ENCODE results near the gene COPG1. TPM values are rescaled to one million over a fixed set of nuclear protein-coding genes. Genes with fewer than 3 reads are reported as not detected.
"Not testable (repeated sequence)": the region's sequence is repeated elsewhere in the genome, so short reads cannot be mapped to it uniquely, and the experiment has no call there.

The COPG1 gene
- polyA plus RNA-seq, 6 donors from 2014 or later = 48.6 to 95.6 (median 60.9) TPM

DNA sequence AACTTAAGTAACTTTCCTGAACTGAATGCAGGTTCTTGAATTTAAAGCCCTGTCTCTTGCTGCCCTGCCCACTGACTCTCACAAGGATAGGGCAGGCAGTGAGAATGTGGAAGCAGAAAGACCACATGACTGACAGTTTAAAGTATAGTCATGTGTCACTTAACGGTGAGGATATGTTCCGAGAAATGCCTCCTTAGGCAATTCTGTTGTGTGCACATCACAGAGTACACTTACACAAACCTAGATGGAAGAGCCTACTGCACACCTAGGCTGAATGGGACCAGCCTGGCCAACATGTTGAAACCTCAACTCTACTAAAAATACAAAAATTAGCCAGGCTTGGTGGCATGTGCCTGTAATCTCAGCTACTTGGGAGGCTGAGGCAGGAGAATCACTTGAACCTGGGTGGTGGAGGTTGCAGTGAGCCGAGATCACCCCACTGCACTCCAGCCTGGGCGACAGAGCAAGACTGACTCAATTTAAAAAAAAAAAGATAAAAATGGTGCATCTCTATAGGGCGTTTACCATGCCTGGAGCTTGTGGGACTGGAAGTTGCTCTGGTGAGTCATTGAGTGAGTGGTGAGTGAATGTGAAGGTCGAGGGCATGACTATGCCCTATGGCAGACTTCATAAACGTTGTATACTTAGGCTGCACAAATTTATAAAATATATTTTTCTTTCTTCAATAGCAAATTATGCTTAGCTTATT lies 18.9 kb upstream of the COPG1 start:
- H3K4me3 Mint-ChIP-seq = no peak overlapping the region
- H3K9me3 Mint-ChIP-seq = peaks cover 0 to 2% (median 0%) of the 10 kb centered on the region in 7 donors
- no peaks in the 10 kb centered on the region for H3K36me3 Mint-ChIP-seq
- no peaks in the 10 kb centered on the region for H3K27me3 Mint-ChIP-seq
- peak overlapping the region in 5 of 6 donors; percentile 38 to 88 (median 72) for H3K27ac Mint-ChIP-seq
- DNase-seq = no peak
- ATAC-seq (ENCODE audit: low read depth in 2 of 2) = no peak
- peaks cover 36 to 63% (median 57%) of the 10 kb centered on the region in 3 donors for H3K4me1 Mint-ChIP-seq

DNA sequence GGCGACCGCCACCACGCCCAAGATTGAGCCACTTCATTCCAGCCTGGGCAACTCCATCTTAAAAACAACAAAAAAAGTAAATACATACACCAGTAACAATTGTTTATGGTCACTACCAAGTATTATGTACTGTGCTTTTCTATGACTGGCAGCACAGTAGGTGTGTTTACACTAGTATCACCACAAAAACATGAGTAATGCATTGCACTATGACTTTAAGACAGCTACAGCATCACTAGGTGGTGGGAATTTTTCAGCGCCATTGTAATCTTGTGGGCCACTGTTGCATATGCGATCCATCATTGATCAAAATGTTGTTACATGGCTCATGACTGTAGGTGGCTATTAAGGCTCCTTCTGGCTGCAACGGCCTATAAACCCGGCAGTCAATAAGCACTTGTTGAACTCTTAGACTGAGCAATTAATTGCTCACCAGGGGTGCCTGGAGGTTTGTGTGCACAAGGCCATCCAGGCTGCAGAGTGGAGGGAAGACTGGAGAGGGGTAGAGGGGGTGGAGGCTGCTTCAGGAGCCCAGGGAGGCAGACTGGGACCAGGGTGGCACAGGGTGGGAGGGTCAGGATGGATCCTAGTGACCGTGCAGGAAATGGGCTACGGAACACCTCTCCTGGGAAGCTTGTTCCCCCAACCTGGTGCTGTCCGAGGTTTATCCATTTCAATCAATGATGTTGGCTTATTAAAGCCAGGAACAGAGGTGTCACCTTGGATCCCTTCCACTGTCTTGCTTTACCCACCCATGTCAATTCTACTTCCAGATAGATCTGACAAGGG lies 17.9 kb upstream of the COPG1 start:
- H3K9me3 Mint-ChIP-seq = peaks cover 0 to 2% (median 0%) of the 10 kb centered on the region in 7 donors
- no peaks in the 10 kb centered on the region for H3K27me3 Mint-ChIP-seq
- H3K36me3 Mint-ChIP-seq = no peaks in the 10 kb centered on the region
- DNase-seq (no peak), ATAC-seq (ENCODE audit: low read depth in 2 of 2) (no peak)
- H3K4me1 Mint-ChIP-seq = peaks cover 36 to 66% (median 60%) of the 10 kb centered on the region in 3 donors
- H3K27ac Mint-ChIP-seq = peak overlapping the region; percentile 71 to 98 (median 86)
- no peak overlapping the region for H3K4me3 Mint-ChIP-seq

- ATAC-seq (ENCODE audit: low read depth in 2 of 2) = peak; percentile 95
- H3K27me3 Mint-ChIP-seq = no peaks in the 10 kb centered on the region
- peak; percentile 93 for DNase-seq
- H3K9me3 Mint-ChIP-seq = peaks cover 0 to 2% (median 0%) of the 10 kb centered on the region in 7 donors
- peaks cover 26 to 52% (median 48%) of the 10 kb centered on the region in 3 donors for H3K4me1 Mint-ChIP-seq
- peak overlapping the region; percentile 16 to 86 (median 61) for H3K4me3 Mint-ChIP-seq
- H3K27ac Mint-ChIP-seq = peak overlapping the region; percentile 94 to 99 (median 96)
- H3K36me3 Mint-ChIP-seq = no peaks in the 10 kb centered on the region
Measured at GRCh38 chr3:129233538-129233937, 15.9 kb upstream of the COPG1 start.

DNA sequence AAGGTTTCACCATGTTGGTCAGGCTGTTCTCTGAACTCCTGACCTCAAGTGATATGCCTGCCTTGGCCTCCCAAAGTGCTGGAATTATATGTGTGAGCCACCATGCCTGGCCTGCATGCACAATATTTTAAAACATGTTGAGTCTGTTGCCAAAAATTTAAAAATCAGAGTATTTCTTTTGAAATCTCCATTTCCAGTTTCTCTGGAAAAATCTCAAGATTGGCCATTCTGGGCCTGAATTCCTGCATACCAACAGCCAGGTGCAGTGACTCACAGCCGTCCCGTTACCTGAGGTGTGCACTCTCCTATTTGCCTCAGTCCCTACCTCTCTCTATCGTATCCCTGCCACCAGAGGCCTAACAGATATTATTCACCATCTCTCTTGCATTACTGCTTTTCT lies 15.0 kb upstream of the COPG1 start:
- ATAC-seq (ENCODE audit: low read depth in 2 of 2) (no peak), DNase-seq (no peak)
- Mint-ChIP-seq H3K27me3 (no peaks in the 10 kb centered on the region), H3K9me3 (peaks cover 0 to 2% (median 0%) of the 10 kb centered on the region in 7 donors), H3K36me3 (no peaks in the 10 kb centered on the region), H3K27ac (peak overlapping the region in 5 of 6 donors; percentile 53 to 98 (median 94)), H3K4me1 (peaks cover 25 to 51% (median 46%) of the 10 kb centered on the region in 3 donors), H3K4me3 (peak overlapping the region in 5 of 8 donors; percentile 15 to 53 (median 36))

DNA sequence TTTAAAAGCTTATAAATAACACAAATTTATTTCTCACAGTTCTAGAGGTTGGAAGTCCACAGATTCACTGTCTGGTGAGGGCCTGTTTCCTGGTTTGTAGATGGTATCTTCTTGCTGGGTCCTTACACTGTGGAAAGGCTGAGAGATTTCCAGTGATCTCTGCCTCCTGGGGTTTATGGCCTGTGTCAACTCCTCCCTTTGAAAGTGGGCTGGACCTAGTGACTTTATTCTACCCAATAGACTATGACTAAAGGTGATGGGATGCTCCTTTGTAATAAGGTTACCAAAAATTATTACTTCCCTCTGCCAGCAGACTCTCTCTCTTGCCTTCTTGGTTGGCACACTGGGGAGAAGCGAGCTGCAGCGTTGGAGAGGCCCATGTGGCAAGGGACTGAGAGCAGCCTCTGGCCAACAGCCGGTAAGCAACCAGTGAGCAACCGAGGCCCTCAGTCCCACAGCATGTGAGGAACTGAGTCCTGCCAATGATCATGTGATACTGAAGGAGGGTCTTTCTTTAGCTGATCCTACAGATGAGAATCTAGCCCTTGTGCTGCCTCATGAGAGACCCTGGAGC lies 14.0 kb upstream of the COPG1 start:
- DNase-seq = no peak
- ATAC-seq (ENCODE audit: low read depth in 2 of 2) = no peak
- Mint-ChIP-seq H3K9me3 (peaks cover 0 to 2% (median 0%) of the 10 kb centered on the region in 7 donors), H3K4me1 (peaks cover 29 to 51% (median 42%) of the 10 kb centered on the region in 3 donors), H3K36me3 (no peaks in the 10 kb centered on the region), H3K4me3 (no peak overlapping the region), H3K27ac (peak overlapping the region in 5 of 6 donors; percentile 53 to 98 (median 91)), H3K27me3 (no peaks in the 10 kb centered on the region)

GRCh38 chr3:129238945-129239705 lies 10.3 kb upstream of the COPG1 start:
- Mint-ChIP-seq H3K27ac (peak overlapping the region in 2 of 6 donors; percentile 60 to 69), H3K36me3 (no peaks in the 10 kb centered on the region)
- peak; percentile 66 to 70 for ATAC-seq (ENCODE audit: low read depth in 2 of 2)

DNA sequence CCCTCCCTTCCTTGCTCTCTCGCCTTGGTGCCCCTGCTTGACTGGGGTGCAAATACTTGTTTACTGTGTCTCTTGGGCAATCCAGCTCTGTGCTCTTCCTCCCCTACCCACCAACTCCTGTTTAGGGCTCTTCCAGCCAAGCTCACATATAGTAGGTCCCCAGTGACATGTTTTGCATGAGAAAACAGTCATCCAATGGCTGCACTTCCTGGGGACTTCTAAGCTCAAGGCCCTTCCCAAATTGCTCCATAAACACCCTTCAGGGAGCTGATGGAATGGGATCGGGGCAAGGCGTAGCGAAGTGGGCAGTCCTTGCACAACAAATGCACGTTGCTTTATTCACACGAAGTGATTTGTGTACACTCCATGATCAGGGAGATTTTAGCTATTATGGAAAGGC lies 9.4 kb upstream of the COPG1 start:
- H3K4me1 Mint-ChIP-seq = peaks cover 11 to 21% (median 17%) of the 10 kb centered on the region in 3 donors
- no peak for DNase-seq
- ATAC-seq (ENCODE audit: low read depth in 2 of 2) = no peak
- peak overlapping the region in 1 of 8 donors; percentile 42 for H3K4me3 Mint-ChIP-seq
- no peaks in the 10 kb centered on the region for H3K36me3 Mint-ChIP-seq
- H3K27ac Mint-ChIP-seq = no peak overlapping the region
- no peaks in the 10 kb centered on the region for H3K9me3 Mint-ChIP-seq
- H3K27me3 Mint-ChIP-seq = no peaks in the 10 kb centered on the region

More at GRCh38 chr3:129238945-129239705, 10.3 kb upstream of the COPG1 start:
- peak overlapping the region in 2 of 8 donors; percentile 49 to 60 for H3K4me3 Mint-ChIP-seq
- peak; percentile 21 for DNase-seq
- H3K9me3 Mint-ChIP-seq = no peaks in the 10 kb centered on the region
- H3K27me3 Mint-ChIP-seq = no peaks in the 10 kb centered on the region
- H3K4me1 Mint-ChIP-seq = peaks cover 17 to 25% (median 25%) of the 10 kb centered on the region in 3 donors

GRCh38 chr3:129240436-129240835 lies 9.0 kb upstream of the COPG1 start:
- H3K4me1 Mint-ChIP-seq = peaks cover 10 to 18% (median 14%) of the 10 kb centered on the region in 3 donors
- no peak overlapping the region for H3K27ac Mint-ChIP-seq
- no peak for ATAC-seq (ENCODE audit: low read depth in 2 of 2)

DNA sequence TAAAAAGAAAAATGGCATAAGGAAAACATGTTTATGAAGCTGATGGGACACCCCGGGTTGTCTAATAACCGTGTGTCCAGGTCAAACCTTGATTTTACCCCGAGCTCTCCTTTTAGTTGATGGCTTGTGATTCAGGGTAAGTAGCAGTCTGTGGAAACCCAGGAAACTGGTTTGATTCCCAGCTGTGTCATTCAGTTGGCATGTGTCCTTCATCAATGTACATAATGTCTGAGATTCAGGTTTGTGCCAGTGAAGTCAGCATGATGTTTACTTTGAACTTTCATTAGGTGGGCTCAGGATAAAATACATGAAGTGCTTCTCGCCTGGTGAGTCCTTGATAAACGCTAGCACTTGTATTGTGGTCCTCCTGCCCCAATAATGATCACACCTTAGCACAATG lies 4.3 kb upstream of the COPG1 start:
- Mint-ChIP-seq H3K36me3 (no peaks in the 10 kb centered on the region), H3K9me3 (no peaks in the 10 kb centered on the region), H3K4me3 (no peak overlapping the region), H3K4me1 (peaks cover 14 to 29% (median 29%) of the 10 kb centered on the region in 3 donors), H3K27ac (peak overlapping the region in 1 of 6 donors; percentile 5), H3K27me3 (no peaks in the 10 kb centered on the region)
- DNase-seq (no peak), ATAC-seq (ENCODE audit: low read depth in 2 of 2) (no peak)

More at GRCh38 chr3:129240436-129240835, 9.0 kb upstream of the COPG1 start:
- Mint-ChIP-seq H3K9me3 (no peaks in the 10 kb centered on the region), H3K36me3 (no peaks in the 10 kb centered on the region), H3K4me3 (peak overlapping the region in 1 of 8 donors; percentile 20), H3K27me3 (no peaks in the 10 kb centered on the region)
- no peak for DNase-seq

- peak overlapping the region in 1 of 6 donors; percentile 5 for H3K27ac Mint-ChIP-seq
- peaks cover 19 to 35% (median 35%) of the 10 kb centered on the region in 3 donors for H3K4me1 Mint-ChIP-seq
- not testable (repeated sequence) for H3K36me3 Mint-ChIP-seq, H3K9me3 Mint-ChIP-seq, H3K27me3 Mint-ChIP-seq
- DNase-seq (peak; percentile 79), ATAC-seq (ENCODE audit: low read depth in 2 of 2) (peak; percentile 77 to 78)
- H3K4me3 Mint-ChIP-seq = peak overlapping the region in 1 of 8 donors; percentile 47
Measured at GRCh38 chr3:129245641-129246306, 3.6 kb upstream of the COPG1 start.

DNA sequence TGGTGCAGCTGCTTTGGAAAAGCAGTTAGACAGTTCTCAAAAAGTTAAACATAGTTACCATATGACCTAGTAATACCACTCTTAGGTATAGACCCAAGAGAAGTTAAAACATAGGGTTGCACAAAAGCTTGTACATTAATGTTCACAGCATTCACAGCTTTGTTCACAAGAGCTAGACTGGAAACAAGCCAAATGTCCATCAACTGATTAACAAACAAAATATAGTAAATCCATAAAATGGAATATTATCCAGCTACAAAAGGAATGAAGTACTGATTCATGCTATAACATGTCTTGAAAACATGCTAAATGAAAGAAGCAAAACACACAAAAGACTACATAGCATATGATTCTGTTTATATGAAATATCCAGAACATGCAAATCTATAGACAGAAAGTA lies 2.8 kb upstream of the COPG1 start:
- Mint-ChIP-seq H3K27ac (no peak overlapping the region), H3K9me3 (no peaks in the 10 kb centered on the region), H3K27me3 (no peaks in the 10 kb centered on the region), H3K4me1 (peaks cover 19 to 38% (median 35%) of the 10 kb centered on the region in 3 donors), H3K4me3 (peak overlapping the region in 1 of 8 donors; percentile 99), H3K36me3 (no peaks in the 10 kb centered on the region)
- ATAC-seq (ENCODE audit: low read depth in 2 of 2) = no peak
- DNase-seq = no peak

DNA sequence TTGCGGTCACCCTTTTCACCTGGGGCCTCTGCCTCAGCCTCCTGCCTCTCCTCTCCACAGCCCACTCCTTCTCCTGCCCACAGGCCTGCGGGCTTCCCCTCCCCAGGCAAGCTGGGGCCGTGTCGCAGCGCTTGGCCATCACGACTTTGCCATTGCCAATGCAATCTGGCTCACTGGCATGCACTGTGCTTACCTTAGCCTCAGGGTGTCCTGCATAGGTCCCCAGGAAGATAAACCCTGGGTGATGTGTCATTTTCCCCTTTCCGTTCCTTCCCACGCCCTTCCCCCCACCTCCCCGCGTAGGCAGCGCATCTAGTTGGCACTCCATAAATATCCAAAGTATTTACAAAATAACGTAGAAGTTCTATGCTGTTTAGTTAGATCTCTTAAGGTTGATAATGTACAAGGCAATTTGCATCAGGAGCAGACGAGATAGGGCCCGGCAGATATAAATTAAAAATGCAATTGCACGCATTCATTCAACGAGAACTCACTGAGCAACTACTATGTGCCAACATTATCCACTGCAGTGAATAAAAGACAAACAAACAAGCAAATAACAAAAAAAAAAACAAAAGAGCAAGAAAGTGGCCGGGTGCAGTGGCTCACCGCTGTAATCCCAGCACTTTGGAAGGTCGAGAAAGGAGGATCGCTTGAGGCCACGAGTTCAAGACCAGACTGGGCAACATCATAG lies 973 bp upstream of the COPG1 start:
- no peaks in the 10 kb centered on the region for H3K27me3 Mint-ChIP-seq
- no peaks in the 10 kb centered on the region for H3K9me3 Mint-ChIP-seq
- H3K4me3 Mint-ChIP-seq = peak overlapping the region; percentile 94 to 99 (median 97)
- H3K4me1 Mint-ChIP-seq = peaks cover 22 to 41% (median 35%) of the 10 kb centered on the region in 3 donors
- ATAC-seq (ENCODE audit: low read depth in 2 of 2) = no peak
- H3K36me3 Mint-ChIP-seq = no peaks in the 10 kb centered on the region
- peak overlapping the region; percentile 89 to 97 (median 95) for H3K27ac Mint-ChIP-seq
- DNase-seq = no peak

Data from naive B cell (primary cell).